ENCODE results near the gene SLC5A6.
A peak's percentile ranks its signal among the peaks of the same experiment; 100 is the strongest.
"Not testable (repeated sequence)": the region's sequence is repeated elsewhere in the genome, so short reads cannot be mapped to it uniquely, and the experiment has no call there.

SLC5A6 gene

GRCh38 chr2:27205206-27205605, 6.9 kb downstream of the SLC5A6 start:
- no peak for DNase-seq (ENCODE audit: low read depth in 2 of 2)

GRCh38 chr2:27204566-27204965, 7.5 kb downstream of the SLC5A6 start:
- DNase-seq (ENCODE audit: low read depth in 2 of 2): no peak

- DNase-seq (ENCODE audit: low read depth in 2 of 2): no peak
These were observed 8.3 kb downstream of the SLC5A6 start for GRCh38 chr2:27203741-27204140.

GRCh38 chr2:27202854-27203253, 9.2 kb downstream of the SLC5A6 start:
- DNase-seq (ENCODE audit: low read depth in 2 of 2): no peak

GRCh38 chr2:27201675-27202074, 10.4 kb downstream of the SLC5A6 start:
- no peak for DNase-seq (ENCODE audit: low read depth in 2 of 2)

GRCh38 chr2:27199241-27199640, 12.8 kb downstream of the SLC5A6 start:
- DNase-seq (ENCODE audit: low read depth in 2 of 2): no peak

GRCh38 chr2:27198627-27199026, 13.4 kb downstream of the SLC5A6 start:
- DNase-seq (ENCODE audit: low read depth in 2 of 2): no peak

- not testable (repeated sequence) for DNase-seq (ENCODE audit: low read depth in 2 of 2)
These were observed 14.0 kb downstream of the SLC5A6 start for GRCh38 chr2:27198068-27198467.

- not testable (repeated sequence) for DNase-seq (ENCODE audit: low read depth in 2 of 2)
These were observed 16.3 kb downstream of the SLC5A6 start for GRCh38 chr2:27195799-27196198.

GRCh38 chr2:27194538-27195354, 17.3 kb downstream of the SLC5A6 start:
- no peak for DNase-seq (ENCODE audit: low read depth in 2 of 2)

GRCh38 chr2:27191070-27191829, 20.8 kb downstream of the SLC5A6 start:
- peak in 1 of 2 donors; percentile 8 for DNase-seq (ENCODE audit: low read depth in 2 of 2)

- no peak for DNase-seq (ENCODE audit: low read depth in 2 of 2)
These were observed 22.1 kb downstream of the SLC5A6 start for GRCh38 chr2:27189989-27190388.

GRCh38 chr2:27186613-27187345, 25.3 kb downstream of the SLC5A6 start:
- no peak for DNase-seq (ENCODE audit: low read depth in 2 of 2)

GRCh38 chr2:27185331-27186026, 26.6 kb downstream of the SLC5A6 start:
- DNase-seq (ENCODE audit: low read depth in 2 of 2): no peak

- DNase-seq (ENCODE audit: low read depth in 2 of 2): no peak
These were observed 28.0 kb downstream of the SLC5A6 start for GRCh38 chr2:27184115-27184514.

- no peak for DNase-seq (ENCODE audit: low read depth in 2 of 2)
These were observed 29.7 kb downstream of the SLC5A6 start for GRCh38 chr2:27182346-27182745.

GRCh38 chr2:27179344-27180000, 32.6 kb downstream of the SLC5A6 start:
- DNase-seq (ENCODE audit: low read depth in 2 of 2): no peak

- DNase-seq (ENCODE audit: low read depth in 2 of 2): no peak
These were observed 33.6 kb downstream of the SLC5A6 start for GRCh38 chr2:27178469-27178868.

- DNase-seq (ENCODE audit: low read depth in 2 of 2): no peak
These were observed 34.4 kb downstream of the SLC5A6 start for GRCh38 chr2:27177441-27178351.

- DNase-seq (ENCODE audit: low read depth in 2 of 2): not testable (repeated sequence)
These were observed 36.3 kb downstream of the SLC5A6 start for GRCh38 chr2:27175781-27176180.
